ENCODE results near the gene NEMP1.
"Not testable (repeated sequence)": the region's sequence is repeated elsewhere in the genome, so short reads cannot be mapped to it uniquely, and the experiment has no call there.

Gene NEMP1

GRCh38 chr12:57078519-57079404 lies at the start of gene NEMP1:
NEMP1 (minus strand) TSS chr12:57078791; CDS start chr12:57078745, 46 bp downstream.
- DNase-seq, result peak; percentile 99 to 100

- peak; percentile 23 to 87 for DNase-seq
Measured at GRCh38 chr12:57127726-57128518, 49.3 kb upstream of the NEMP1 start, which contains the start of gene LRP1. LRP1 (plus strand) TSS chr12:57128483; CDS start chr12:57128965, 482 bp downstream.

- peak; percentile 23 to 67 for DNase-seq
Measured at GRCh38 chr12:57127101-57127725, 48.6 kb upstream of the NEMP1 start.

GRCh38 chr12:57126561-57126960 lies 48.0 kb upstream of the NEMP1 start:
- no peak for DNase-seq

GRCh38 chr12:57126061-57126460 lies 47.5 kb upstream of the NEMP1 start:
- DNase-seq, result no peak

GRCh38 chr12:57124261-57124877 lies 45.8 kb upstream of the NEMP1 start:
- DNase-seq, result peak; percentile 64 to 84

GRCh38 chr12:57123813-57124212 lies 45.2 kb upstream of the NEMP1 start:
- DNase-seq, result no peak

GRCh38 chr12:57120718-57121117 lies 42.1 kb upstream of the NEMP1 start:
- not testable (repeated sequence) for DNase-seq

GRCh38 chr12:57119294-57120085 lies 40.9 kb upstream of the NEMP1 start:
- no peak for DNase-seq

- DNase-seq, result no peak
Measured at GRCh38 chr12:57118711-57119271, 40.2 kb upstream of the NEMP1 start.

- DNase-seq, result no peak
Measured at GRCh38 chr12:57116580-57117281, 38.1 kb upstream of the NEMP1 start.

- DNase-seq, result no peak
Measured at GRCh38 chr12:57112492-57113294, 34.1 kb upstream of the NEMP1 start.

- peak; percentile 47 to 57 for DNase-seq
Measured at GRCh38 chr12:57111031-57111734, 32.6 kb upstream of the NEMP1 start, which contains the start of gene STAT6. STAT6 (minus strand) TSS chr12:57111362; CDS start chr12:57108278, 3,084 bp downstream.

- DNase-seq, result peak; percentile 21 to 67
Measured at GRCh38 chr12:57110104-57111030, 31.8 kb upstream of the NEMP1 start.

GRCh38 chr12:57109207-57110103 lies 30.9 kb upstream of the NEMP1 start:
- DNase-seq, result no peak

- peak; percentile 90 to 94 for DNase-seq
Measured at GRCh38 chr12:57107456-57108155, 29.0 kb upstream of the NEMP1 start.

All from NCI-H526 (cell line).